ENCODE measurements around the gene UBE2M.
A peak's percentile ranks its signal among the peaks of the same experiment; 100 is the strongest.

Gene UBE2M

DNA sequence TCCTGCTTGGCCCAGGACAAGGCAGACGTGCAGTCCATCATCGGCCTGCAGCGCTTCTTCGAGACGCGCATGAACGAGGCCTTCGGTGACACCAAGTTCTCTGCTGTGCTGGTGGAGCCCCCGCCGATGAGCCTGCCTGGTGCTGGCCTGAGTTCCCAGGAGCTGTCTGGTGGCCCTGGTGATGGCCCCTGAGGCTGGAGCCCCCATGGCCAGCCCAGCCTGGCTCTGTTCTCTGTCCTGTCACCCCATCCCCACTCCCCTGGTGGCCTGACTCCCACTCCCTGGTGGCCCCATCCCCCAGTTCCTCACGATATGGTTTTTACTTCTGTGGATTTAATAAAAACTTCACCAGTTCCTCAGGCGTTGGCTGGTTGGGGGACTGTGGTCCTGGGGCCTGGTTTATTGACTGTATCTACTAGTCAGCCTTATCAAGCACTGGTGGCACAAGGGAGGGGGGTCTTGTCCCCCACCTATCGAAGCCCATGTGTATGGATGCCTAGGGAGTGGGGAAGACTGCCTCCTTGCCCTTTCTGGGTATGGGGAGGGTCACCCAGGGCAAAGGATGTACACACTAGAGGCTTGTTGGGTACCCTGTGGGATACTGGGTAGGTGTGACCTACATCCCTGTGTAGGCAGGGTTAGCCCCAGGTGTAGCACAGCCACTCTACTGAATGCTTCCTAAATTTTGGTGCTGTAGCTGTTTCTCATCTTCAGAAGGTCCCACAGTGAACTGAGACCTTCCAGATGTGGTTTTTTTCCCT, 7.9 kb downstream of the UBE2M start:
- peak overlapping the region; percentile 54 for H3K27ac ChIP-seq
- TF ChIP-seq, protein P1, sequence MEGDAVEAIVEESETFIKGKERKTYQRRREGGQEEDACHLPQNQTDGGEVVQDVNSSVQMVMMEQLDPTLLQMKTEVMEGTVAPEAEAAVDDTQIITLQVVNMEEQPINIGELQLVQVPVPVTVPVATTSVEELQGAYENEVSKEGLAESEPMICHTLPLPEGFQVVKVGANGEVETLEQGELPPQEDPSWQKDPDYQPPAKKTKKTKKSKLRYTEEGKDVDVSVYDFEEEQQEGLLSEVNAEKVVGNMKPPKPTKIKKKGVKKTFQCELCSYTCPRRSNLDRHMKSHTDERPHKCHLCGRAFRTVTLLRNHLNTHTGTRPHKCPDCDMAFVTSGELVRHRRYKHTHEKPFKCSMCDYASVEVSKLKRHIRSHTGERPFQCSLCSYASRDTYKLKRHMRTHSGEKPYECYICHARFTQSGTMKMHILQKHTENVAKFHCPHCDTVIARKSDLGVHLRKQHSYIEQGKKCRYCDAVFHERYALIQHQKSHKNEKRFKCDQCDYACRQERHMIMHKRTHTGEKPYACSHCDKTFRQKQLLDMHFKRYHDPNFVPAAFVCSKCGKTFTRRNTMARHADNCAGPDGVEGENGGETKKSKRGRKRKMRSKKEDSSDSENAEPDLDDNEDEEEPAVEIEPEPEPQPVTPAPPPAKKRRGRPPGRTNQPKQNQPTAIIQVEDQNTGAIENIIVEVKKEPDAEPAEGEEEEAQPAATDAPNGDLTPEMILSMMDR (conservative IDR thresholded peaks at IDR 0.05; ENCODE audit: low read depth), result no peak
- ChIA-PET CTCF (no interaction called here), POLR2A (ENCODE audit: low non-redundant PET) (no interaction called here)
- no peak for DNase-seq (ENCODE audit: low spot score)

DNA sequence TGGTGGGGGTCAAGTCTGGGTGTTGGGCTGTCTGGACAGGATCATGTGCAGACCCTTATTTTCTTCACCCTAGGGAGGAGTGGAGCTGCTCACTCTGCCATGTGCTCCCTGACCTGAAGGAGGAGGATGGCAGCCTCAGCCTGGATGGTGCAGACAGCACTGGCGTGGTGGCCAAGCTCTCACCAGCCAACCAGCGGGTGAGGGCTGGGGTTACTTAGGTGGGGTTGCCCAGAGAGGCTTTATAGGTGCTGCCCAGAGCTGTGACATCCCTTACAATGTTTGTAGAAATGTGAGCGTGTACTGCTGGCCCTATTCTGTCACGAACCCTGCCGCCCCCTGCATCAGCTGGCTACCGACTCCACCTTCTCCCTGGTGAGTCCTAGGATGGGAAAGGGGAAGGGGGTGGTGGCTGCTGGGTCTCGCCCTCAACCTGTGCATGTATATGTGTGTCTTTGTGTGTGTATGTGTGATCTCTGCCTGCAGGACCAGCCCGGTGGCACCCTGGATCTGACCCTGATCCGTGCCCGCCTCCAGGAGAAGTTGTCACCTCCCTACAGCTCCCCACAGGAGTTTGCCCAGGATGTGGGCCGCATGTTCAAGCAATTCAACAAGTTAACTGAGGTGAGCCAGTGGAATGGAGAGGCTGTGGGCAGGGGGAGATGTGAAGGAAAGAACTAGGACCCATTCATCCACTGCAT, 8.6 kb downstream of the UBE2M start:
- POLR2A ChIA-PET (ENCODE audit: low non-redundant PET), result no interaction called here
- CTCF ChIA-PET, result no interaction called here

DNA sequence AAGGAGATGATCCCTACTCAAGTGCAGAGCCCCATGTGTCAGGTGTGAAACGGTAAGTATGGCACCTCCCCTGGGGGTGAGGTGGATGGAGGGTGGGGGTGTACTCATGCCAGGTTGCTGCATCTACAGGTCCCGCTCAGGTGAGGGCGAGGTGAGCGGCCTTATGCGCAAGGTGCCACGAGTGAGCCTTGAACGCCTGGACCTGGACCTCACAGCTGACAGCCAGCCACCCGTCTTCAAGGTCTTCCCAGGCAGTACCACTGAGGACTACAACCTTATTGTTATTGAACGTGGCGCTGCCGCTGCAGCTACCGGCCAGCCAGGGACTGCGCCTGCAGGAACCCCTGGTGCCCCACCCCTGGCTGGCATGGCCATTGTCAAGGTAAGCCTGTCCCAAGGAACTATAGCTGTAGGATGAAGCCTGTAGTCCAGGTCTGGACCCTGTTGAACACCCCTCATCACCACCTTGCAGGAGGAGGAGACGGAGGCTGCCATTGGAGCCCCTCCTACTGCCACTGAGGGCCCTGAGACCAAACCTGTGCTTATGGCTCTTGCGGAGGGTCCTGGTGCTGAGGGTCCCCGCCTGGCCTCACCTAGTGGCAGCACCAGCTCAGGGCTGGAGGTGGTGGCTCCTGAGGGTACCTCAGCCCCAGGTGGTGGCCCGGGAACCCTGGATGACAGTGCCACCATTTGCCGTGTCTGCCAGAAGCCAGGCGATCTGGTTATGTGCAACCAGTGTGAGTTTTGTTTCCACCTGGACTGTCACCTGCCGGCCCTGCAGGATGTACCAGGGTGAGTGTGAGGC, 9.3 kb downstream of the UBE2M start:
- ChIA-PET POLR2A (ENCODE audit: low non-redundant PET) (no interaction called here), CTCF (no interaction called here)
- DNase-seq (ENCODE audit: low spot score), result no peak
- TF ChIP-seq, protein P1 (conservative IDR thresholded peaks at IDR 0.05; ENCODE audit: low read depth), result no peak
- peak overlapping the region; percentile 54 for H3K27ac ChIP-seq

More for the DNA sequence above, 8.6 kb downstream of the UBE2M start:
- peak overlapping the region; percentile 54 for H3K27ac ChIP-seq
- TF ChIP-seq, protein P1 (conservative IDR thresholded peaks at IDR 0.05; ENCODE audit: low read depth), result no peak
- no peak for DNase-seq (ENCODE audit: low spot score)

DNA sequence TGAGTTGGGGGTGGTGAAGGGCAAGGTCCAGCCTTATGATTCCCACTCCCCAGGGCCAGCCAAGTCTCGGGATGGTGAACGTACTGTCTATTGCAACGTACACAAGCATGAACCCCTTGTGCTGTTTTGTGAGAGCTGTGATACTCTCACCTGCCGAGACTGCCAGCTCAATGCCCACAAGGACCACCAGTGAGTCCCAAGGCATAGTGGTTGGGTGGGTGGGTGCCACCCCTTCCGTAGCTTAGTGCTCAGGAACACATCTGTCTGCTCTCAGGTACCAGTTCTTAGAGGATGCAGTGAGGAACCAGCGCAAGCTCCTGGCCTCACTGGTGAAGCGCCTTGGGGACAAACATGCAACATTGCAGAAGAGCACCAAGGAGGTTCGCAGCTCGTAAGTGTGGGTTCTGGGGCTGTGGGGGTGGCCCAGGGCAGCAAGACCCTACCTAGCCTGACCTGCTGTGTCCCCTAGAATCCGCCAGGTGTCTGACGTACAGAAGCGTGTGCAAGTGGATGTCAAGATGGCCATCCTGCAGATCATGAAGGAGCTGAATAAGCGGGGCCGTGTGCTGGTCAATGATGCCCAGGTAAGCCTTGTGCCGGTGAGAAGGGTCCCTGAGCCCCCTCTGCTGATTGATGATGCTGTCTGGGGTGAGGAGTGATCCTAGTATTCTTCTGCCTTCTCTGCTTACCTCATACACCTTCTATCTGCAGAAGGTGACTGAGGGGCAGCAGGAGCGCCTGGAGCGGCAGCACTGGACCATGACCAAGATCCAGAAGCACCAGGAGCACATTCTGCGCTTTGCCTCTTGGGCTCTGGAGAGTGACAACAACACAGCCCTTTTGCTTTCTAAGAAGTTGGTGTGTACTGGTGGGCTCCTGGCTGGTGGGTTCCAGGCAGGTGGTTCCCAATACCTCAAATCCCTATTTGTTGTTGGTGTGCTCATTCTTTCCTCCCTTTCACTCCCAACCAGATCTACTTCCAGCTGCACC, 10.8 kb downstream of the UBE2M start:
- DNase-seq (ENCODE audit: low spot score), result no peak
- ChIA-PET POLR2A (ENCODE audit: low non-redundant PET) (no interaction called here), CTCF (no interaction called here)
- peak overlapping the region; percentile 54 for H3K27ac ChIP-seq
- TF ChIP-seq, protein P1 (conservative IDR thresholded peaks at IDR 0.05; ENCODE audit: low read depth), result no peak

DNA sequence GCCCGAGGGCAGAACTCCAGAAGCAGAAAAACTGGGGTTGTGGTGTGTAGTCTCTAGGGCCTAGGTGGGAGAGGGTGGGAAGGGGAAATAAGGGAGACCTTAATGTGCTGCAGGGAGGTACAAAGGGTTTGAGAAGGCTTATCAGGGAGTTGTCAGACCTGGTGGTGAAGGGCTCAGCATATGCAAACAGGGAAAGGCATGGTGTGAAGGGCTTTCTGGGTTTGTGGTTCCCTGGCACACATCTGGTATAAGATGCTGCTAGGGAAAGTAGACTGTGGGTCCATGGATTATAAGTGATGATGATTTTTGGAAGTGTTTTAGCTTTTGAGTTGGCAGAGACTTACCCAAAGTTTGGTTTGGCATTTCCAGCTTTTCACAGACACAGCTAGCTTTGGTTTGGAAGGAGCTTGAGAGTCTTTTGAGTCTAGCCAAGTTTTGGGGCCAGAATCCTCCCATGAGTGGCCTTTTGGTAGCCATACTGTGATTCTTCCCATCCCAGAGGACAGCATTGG, 12.3 kb downstream of the UBE2M start:
- DNase-seq (ENCODE audit: low spot score), result no peak
- POLR2A ChIA-PET (ENCODE audit: low non-redundant PET), result no interaction called here
- CTCF ChIA-PET, result interaction anchor here (1.3 kb wide), 1 partner anchor 27 kb away, joined by 7 read pairs; the partner anchor contains the start of gene ZBTB45
- TF ChIP-seq, protein P1 (conservative IDR thresholded peaks at IDR 0.05; ENCODE audit: low read depth), result no peak
- H3K27ac ChIP-seq, result peak overlapping the region; percentile 99
